Nephron (organoid): ENCODE results near the gene DROSHA.
A peak's percentile ranks its signal among the peaks of the same experiment; 100 is the strongest.

Source experiments
- H3K27ac Mint-ChIP-seq, 3 experiments: 2 replicates each; pipeline ENCODE4 v1.8.0; 2020; ENCODE audit warnings: mixed read lengths in 3 of 3, mild to moderate bottlenecking in 2 of 3, moderate library complexity in 1 of 3
- H3K27me3 Mint-ChIP-seq: 2 replicates; pipeline ENCODE4 v1.8.0; 2021; ENCODE audit warnings: low read depth, mild to moderate bottlenecking, moderate library complexity, mixed read lengths
- H3K36me3 Mint-ChIP-seq: 2 replicates; pipeline ENCODE4 v1.8.0; 2020; ENCODE audit warnings: low read depth, mixed read lengths
- H3K4me1 Mint-ChIP-seq: 2 replicates; pipeline ENCODE4 v1.8.0; 2020; ENCODE audit warnings: mixed read lengths
- H3K4me3 Mint-ChIP-seq, 3 experiments: 2 replicates each; pipeline ENCODE4 v1.8.0; 2020; ENCODE audit warnings: mild to moderate bottlenecking in 3 of 3, mixed read lengths in 3 of 3, moderate library complexity in 2 of 3
- H3K9me3 Mint-ChIP-seq: 2 replicates; pipeline ENCODE4 v1.8.0; 2020; ENCODE audit warnings: mixed read lengths
- TF ChIP-seq, protein P1 (sequence below), 3 experiments: fragments of 200-600 bp; sonication (generic); IDR thresholded peaks; one replicate each; pipeline ENCODE4 v1.5.0; 2021; ENCODE audit warnings: antibody characterized with exemption in 3 of 3; ENCODE audit not compliant: unreplicated experiment in 3 of 3

The DROSHA gene

DNA sequence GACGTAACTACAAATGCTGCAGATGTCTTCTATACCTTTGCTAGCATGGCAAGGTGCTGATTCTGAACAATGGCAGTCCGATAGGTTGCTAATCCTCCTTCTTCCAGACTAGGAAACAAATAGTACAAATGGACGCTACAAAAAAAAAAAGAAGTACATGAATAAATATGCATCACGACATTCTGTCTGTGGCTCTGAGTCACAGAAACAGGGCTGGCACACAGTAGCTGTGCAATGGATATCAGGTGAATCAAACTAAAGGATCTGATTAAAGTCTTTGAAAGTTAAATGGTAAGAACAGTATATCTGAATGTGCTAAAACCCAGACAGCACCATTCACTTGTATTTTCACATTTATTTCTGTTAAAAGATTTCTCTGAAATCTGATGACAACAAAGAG lies 96.2 kb downstream of the DROSHA start:
- Mint-ChIP-seq H3K4me1 (no peaks in the 10 kb centered on the region), H3K4me3 (no peak overlapping the region), H3K9me3 (no peaks in the 10 kb centered on the region), H3K27me3 (no peaks in the 10 kb centered on the region), H3K36me3 (peaks cover 67% of the 10 kb centered on the region), H3K27ac (peak overlapping the region in 2 of 3 experiments; percentile 28 to 68)
- TF ChIP-seq, protein P1, sequence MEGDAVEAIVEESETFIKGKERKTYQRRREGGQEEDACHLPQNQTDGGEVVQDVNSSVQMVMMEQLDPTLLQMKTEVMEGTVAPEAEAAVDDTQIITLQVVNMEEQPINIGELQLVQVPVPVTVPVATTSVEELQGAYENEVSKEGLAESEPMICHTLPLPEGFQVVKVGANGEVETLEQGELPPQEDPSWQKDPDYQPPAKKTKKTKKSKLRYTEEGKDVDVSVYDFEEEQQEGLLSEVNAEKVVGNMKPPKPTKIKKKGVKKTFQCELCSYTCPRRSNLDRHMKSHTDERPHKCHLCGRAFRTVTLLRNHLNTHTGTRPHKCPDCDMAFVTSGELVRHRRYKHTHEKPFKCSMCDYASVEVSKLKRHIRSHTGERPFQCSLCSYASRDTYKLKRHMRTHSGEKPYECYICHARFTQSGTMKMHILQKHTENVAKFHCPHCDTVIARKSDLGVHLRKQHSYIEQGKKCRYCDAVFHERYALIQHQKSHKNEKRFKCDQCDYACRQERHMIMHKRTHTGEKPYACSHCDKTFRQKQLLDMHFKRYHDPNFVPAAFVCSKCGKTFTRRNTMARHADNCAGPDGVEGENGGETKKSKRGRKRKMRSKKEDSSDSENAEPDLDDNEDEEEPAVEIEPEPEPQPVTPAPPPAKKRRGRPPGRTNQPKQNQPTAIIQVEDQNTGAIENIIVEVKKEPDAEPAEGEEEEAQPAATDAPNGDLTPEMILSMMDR (IDR thresholded peaks at IDR 0.05; ENCODE audit: unreplicated experiment in 3 of 3), result no peak

DNA sequence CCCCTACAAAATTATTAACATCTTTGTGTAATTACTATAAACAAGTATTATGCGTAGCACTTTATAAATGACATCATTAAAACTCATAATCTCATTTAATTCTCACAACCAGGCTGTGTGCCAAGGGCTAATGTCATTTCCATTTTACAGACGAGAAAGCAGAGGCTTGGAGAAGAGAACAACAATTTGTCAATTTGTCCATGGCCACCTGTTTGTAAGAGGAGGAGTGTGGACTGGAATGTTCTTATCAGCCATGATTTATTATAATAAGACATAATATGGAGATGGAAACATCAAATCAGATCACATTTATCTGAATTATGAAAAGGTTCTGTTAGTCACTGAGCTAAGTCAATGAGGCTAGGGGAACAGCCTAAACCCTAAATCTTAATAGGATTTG lies 97.0 kb downstream of the DROSHA start:
- TF ChIP-seq, protein P1 (IDR thresholded peaks at IDR 0.05; ENCODE audit: unreplicated experiment in 3 of 3), result no peak

DNA sequence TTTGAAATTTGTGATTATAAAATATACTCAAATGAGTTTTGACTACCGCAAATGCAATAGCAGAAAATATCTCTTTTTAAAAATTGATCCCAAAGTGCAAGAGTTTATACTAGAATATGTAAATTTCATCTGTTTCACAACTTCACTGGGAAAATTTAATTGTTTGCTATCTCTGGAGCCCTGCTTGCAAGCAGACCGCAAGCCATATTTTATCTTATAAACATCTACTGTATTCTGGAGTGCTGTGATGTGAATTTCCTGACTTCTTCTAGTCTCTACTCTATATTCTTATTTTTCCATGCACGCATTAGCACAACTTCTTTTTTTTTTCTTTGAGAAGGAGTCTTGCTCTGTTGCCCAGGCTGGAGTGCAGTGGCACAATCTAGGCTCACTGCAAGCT lies 98.7 kb downstream of the DROSHA start:
- Mint-ChIP-seq H3K9me3 (no peaks in the 10 kb centered on the region), H3K27me3 (no peaks in the 10 kb centered on the region), H3K4me1 (no peaks in the 10 kb centered on the region), H3K27ac (no peak overlapping the region), H3K36me3 (peaks cover 69% of the 10 kb centered on the region), H3K4me3 (no peak overlapping the region)
- TF ChIP-seq, protein P1 (IDR thresholded peaks at IDR 0.05; ENCODE audit: unreplicated experiment in 3 of 3), result no peak

More for the DNA sequence above, 97.0 kb downstream of the DROSHA start:
- Mint-ChIP-seq H3K9me3 (no peaks in the 10 kb centered on the region), H3K27me3 (no peaks in the 10 kb centered on the region), H3K36me3 (peaks cover 74% of the 10 kb centered on the region), H3K4me1 (no peaks in the 10 kb centered on the region), H3K27ac (no peak overlapping the region), H3K4me3 (no peak overlapping the region)

DNA sequence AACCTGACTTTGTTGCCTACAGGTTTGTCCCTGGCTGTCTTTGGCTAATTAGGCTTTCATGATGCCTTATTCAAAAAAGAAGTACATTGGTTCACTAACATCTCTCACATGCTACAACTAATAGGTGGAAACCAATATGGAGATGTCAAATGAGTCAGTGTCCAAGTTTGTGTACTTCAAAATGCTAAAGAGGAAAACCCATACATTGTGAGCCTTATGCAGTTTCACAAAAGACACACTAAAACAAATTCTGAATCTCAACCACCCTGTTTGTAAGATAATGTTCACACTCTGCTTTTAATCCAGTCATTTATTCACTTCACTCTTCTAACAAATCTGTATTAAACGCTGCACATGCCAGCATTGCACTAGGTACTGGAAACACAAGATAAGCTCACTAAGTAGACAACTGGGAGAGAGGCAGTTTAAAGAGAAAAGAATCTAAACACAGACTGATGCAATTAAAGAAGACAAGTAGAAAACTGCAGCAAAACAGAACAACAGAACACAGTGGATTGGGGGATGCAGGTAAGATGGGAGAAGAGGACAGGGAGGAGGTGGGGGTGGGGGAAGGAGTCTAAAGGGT lies 104.1 kb downstream of the DROSHA start:
- H3K4me3 Mint-ChIP-seq, result no peak overlapping the region
- H3K27me3 Mint-ChIP-seq, result no peaks in the 10 kb centered on the region
- peaks cover 10% of the 10 kb centered on the region for H3K4me1 Mint-ChIP-seq
- no peaks in the 10 kb centered on the region for H3K9me3 Mint-ChIP-seq
- no peak overlapping the region for H3K27ac Mint-ChIP-seq
- H3K36me3 Mint-ChIP-seq, result peaks cover 60% of the 10 kb centered on the region
- TF ChIP-seq, protein P1 (IDR thresholded peaks at IDR 0.05; ENCODE audit: unreplicated experiment in 3 of 3), result no peak

DNA sequence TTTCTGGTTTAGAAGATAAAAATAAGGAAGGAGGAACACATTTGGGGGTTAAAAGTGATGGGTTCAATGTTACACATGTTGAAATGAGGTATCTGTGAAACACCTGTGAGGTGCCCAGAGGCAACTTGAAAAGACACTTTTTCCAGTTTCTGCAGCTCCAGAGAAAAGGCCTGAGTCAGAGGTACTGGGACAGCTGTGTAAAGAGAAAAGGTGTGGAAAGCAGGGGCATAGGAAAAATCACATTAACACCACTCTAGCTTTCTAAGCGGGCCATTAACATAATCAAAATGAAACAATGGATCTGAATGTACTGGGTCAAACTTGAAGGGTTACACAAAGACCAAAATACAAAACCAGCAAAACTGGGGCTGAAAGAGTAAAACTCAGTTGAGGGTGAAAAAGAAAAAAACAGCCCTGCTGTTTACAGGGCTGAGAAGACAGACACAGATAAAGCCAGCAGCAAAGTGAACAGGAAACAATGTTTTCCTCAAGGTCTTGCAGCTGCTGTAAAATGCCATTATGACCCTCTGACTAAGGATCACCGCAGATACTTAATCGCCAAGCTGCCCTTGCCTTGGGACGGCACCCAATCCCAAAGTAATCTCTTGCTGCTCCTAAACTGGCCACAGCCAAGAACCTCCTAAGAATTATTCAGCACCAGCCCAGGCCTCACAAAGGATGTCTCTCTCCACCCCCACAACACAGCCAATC lies 104.7 kb downstream of the DROSHA start:
- H3K9me3 Mint-ChIP-seq, result no peaks in the 10 kb centered on the region
- peaks cover 17% of the 10 kb centered on the region for H3K4me1 Mint-ChIP-seq

More for the DNA sequence above, 104.7 kb downstream of the DROSHA start:
- peaks cover 61% of the 10 kb centered on the region for H3K36me3 Mint-ChIP-seq
- H3K27ac Mint-ChIP-seq, result no peak overlapping the region
- H3K4me3 Mint-ChIP-seq, result no peak overlapping the region
- TF ChIP-seq, protein P1 (IDR thresholded peaks at IDR 0.05; ENCODE audit: unreplicated experiment in 3 of 3), result no peak
- no peaks in the 10 kb centered on the region for H3K27me3 Mint-ChIP-seq
